Measurements from ENCODE around the gene C4BPB. TPM values are rescaled to one million over a fixed set of nuclear protein-coding genes. Genes with fewer than 3 reads are reported as not detected.

C4BPB gene
- total and polyA plus RNA-seq, 2 of the 13 experiments (the other 11 are each of a cell fraction or from before 2014, with no cell fraction given): 155 to 266 TPM

- TF ChIP-seq ZGPAT (CRISPR knock-in tag; IDR thresholded peaks at IDR 0.05) (peak; percentile 41; the same call in 1 of the 2 replicates), CCDC6 (CRISPR knock-in tag; IDR thresholded peaks at IDR 0.05) (peak; percentile 50; the same call in 1 of the 2 replicates), ZNF615 (CRISPR knock-in tag; IDR thresholded peaks at IDR 0.05; ENCODE audit: borderline replicate concordance) (no peak), ZNF224 (CRISPR knock-in tag; IDR thresholded peaks at IDR 0.05) (no peak), HIC2 (CRISPR knock-in tag; IDR thresholded peaks at IDR 0.05; ENCODE audit: low read depth) (no peak), ZNF773 (CRISPR knock-in tag; IDR thresholded peaks at IDR 0.05; ENCODE audit: borderline replicate concordance) (no peak), ZNF768 (CRISPR knock-in tag; IDR thresholded peaks at IDR 0.05) (no peak), ZNF354B (CRISPR knock-in tag; IDR thresholded peaks at IDR 0.05) (no peak), FOXO1 (CRISPR knock-in tag; IDR thresholded peaks at IDR 0.05) (0 out of 2 replicates have a peak, but pooled peaks have one; percentile 16), ZNF670 (CRISPR knock-in tag; IDR thresholded peaks at IDR 0.05; ENCODE audit: borderline replicate concordance) (no peak), TBX3 (IDR thresholded peaks at IDR 0.05; ENCODE audit: borderline replicate concordance) (no peak), ZNF839 (CRISPR knock-in tag; IDR thresholded peaks at IDR 0.05; ENCODE audit: borderline replicate concordance) (no peak), ZNF784 (CRISPR knock-in tag; IDR thresholded peaks at IDR 0.05; ENCODE audit: borderline replicate concordance) (no peak), ZNF800 (CRISPR knock-in tag; IDR thresholded peaks at IDR 0.05) (no peak), SMAD3 (CRISPR knock-in tag; IDR thresholded peaks at IDR 0.05) (0 out of 2 replicates have a peak, but pooled peaks have one; percentile 26), ZNF891 (CRISPR knock-in tag; IDR thresholded peaks at IDR 0.05) (no peak), BRCA1 (CRISPR knock-in tag; IDR thresholded peaks at IDR 0.05) (no peak), NFIB (CRISPR knock-in tag; IDR thresholded peaks at IDR 0.05; ENCODE audit: borderline replicate concordance) (no peak), ZNF460 (CRISPR knock-in tag; IDR thresholded peaks at IDR 0.05; ENCODE audit: borderline replicate concordance) (no peak), ZNF260 (CRISPR knock-in tag; IDR thresholded peaks at IDR 0.05; ENCODE audit: borderline replicate concordance, low read depth) (no peak), MAF1 (CRISPR knock-in tag; IDR thresholded peaks at IDR 0.05; ENCODE audit: borderline replicate concordance) (no peak), GABPB1 (CRISPR knock-in tag; IDR thresholded peaks at IDR 0.05) (no peak), ZNF256 (CRISPR knock-in tag; conservative IDR thresholded peaks at IDR 0.05) (no peak), ZNF124 (CRISPR knock-in tag; IDR thresholded peaks at IDR 0.05) (no peak), YEATS2 (CRISPR knock-in tag; IDR thresholded peaks at IDR 0.05; ENCODE audit: borderline replicate concordance) (no peak), ZNF7 (CRISPR knock-in tag; IDR thresholded peaks at IDR 0.05) (no peak)
These were observed 3.9 kb upstream of the C4BPB start (continued) for GRCh38 chr1:207084701-207085180.
